Psoas muscle (tissue), 8 donors: ENCODE data around the gene MIPEP. TPM values are rescaled to one million over a fixed set of nuclear protein-coding genes. Genes with fewer than 3 reads are reported as not detected.

Source experiments
- ATAC-seq, 4 donors: fragments of 200-7000 bp; cut with Tn5 transposase; one replicate each; pipeline ENCODE4 v1.9.1; 2020; ENCODE audit warnings: moderate library complexity in 3 of 4, mild to moderate bottlenecking in 2 of 4
- DNase-seq, 2 donors: peaks; one replicate each; pipeline ENCODE4 v3.0.0-alpha.2; 2020
- H3K27ac ChIP-seq: fragments of 200-600 bp; one replicate; pipeline ENCODE4 v1.8.0; 2022
- H3K27me3 ChIP-seq, 3 donors: fragments of 200-600 bp in 1 of 3; one replicate each; pipeline versions ENCODE4 v1.6.1 to v1.8.0; 2013 to 2022; ENCODE audit warnings: low read length in 2 of 3, mild to moderate bottlenecking in 2 of 3, moderate library complexity in 1 of 3; ENCODE audit not compliant: insufficient read depth in 3 of 3
- H3K36me3 ChIP-seq, 2 donors: fragments of 200-600 bp in 1 of 2; one replicate each; pipeline versions ENCODE4 v1.6.1 to v1.8.0; 2013 to 2022; ENCODE audit warnings: low read depth in 1 of 2, mild to moderate bottlenecking in 1 of 2, moderate library complexity in 1 of 2; ENCODE audit not compliant: insufficient read depth in 1 of 2
- H3K4me1 ChIP-seq: fragments of 200-600 bp; one replicate; pipeline ENCODE4 v1.8.0; 2022
- H3K4me3 ChIP-seq: fragments of 200-600 bp; one replicate; pipeline ENCODE4 v1.8.0; 2022; ENCODE audit warnings: mild to moderate bottlenecking
- H3K9me3 ChIP-seq: fragments of 200-600 bp; one replicate; pipeline ENCODE4 v1.8.0; 2022
- CTCF ChIP-seq: fragments of 200-600 bp; IDR thresholded peaks from one replicate; pipeline ENCODE4 v1.8.0; 2022; ENCODE audit warnings: antibody characterized with exemption
- WGBS, 3 donors: extraction: QIAGEN DNeasy Blood & Tissue Kit; methylation state at CpG; one replicate each; pipeline versions ENCODE4 v1.1.6 to v1.1.7; 2013; 5-methylcytosine and 5-hydroxymethylcytosine counted together
- intact Hi-C, 2 donors: fragments of 100-400 bp; cut with DNase I; formaldehyde crosslinking; loops; one replicate each; pipeline versions ENCODE4 v1.11.0 to v1.14.2; 2022
- polyA plus RNA-seq, 3 donors: library from polyadenylated mRNA; stranded (reverse); fragments of 200-250 nt; gene quantifications; one replicate each; pipeline ENCODE4 v1.2.3, GENCODE V29; 2013
- total RNA-seq, 4 donors: library from RNA; stranded (reverse); fragmentation: NEBNext Ultra II Directional in 2 of 4; extraction: Animal tissue kit (Norgen Biotek cat#: 25700) in 2 of 4; gene quantifications; one replicate each; pipeline versions ENCODE4 v1.2.1 to v1.2.4, GENCODE V29; 2021 to 2023
- donor health status: healthy with polysubstance abuse.
- donor health status: DM: no; HTN: no; CAD: no; lungs with moderate emphysema.
- donor health status: Bipolar disorder and iron deficiency.
- donor health status: healthy.
- donor health status: DM: yes; HTN: yes; CAD: no.
- donor health status: DM: no; HTN: no; CAD: no.
- donor health status: DM: no; HTN: no; CAD: no.
- donor health status: DM: yes; HTN: yes; CAD: no.

MIPEP gene
- total and polyA plus RNA-seq, 7 donors, result 13.3 to 28.2 (median 17.0) TPM

DNA sequence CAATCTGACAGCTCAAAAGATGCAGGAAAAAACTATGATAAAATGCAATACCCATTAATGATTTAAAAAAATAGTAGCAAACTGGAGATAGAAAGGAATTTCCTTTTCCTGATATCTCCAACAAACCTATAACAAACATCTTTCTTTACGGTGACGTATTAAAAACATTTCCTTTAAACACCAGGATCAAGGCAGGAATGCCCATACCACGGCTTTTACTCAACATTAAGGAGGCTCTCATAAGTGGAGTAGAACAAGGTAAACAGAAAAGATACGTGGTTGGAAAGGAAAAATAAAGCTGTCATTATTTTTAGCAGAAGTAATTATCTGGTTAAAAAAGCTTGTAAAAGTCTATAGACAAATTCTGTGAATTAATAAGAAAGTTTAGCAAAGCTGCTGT lies 61.1 kb downstream of the MIPEP start:
- Histone ChIP-seq H3K27me3 (no peaks in the 10 kb centered on the region), H3K4me3 (no peak overlapping the region), H3K9me3 (no peaks in the 10 kb centered on the region), H3K27ac (no peak overlapping the region), H3K4me1 (no peaks in the 10 kb centered on the region), H3K36me3 (no peaks in the 10 kb centered on the region)
- no peak for ATAC-seq
- no peak for TF ChIP-seq CTCF
- intact Hi-C loops, result no loop called here
- no peak for DNase-seq
- 94 to 95% (median 95%) methylated on average over 4 of the region's 4 CpGs for WGBS, 3 donors

- no peaks in the 10 kb centered on the region for H3K9me3 ChIP-seq
- H3K27ac ChIP-seq, result no peak overlapping the region
- H3K4me3 ChIP-seq, result no peak overlapping the region
- no peak for TF ChIP-seq CTCF
- ATAC-seq (no peak), DNase-seq (no peak)
- 94 to 99% (median 94%) methylated on average over 2 of the region's 2 CpGs for WGBS, 3 donors
- H3K36me3 ChIP-seq, result peaks cover 0 to 2% of the 10 kb centered on the region in 2 donors
- intact Hi-C loops, result no loop called here
- no peaks in the 10 kb centered on the region for H3K27me3 ChIP-seq
- H3K4me1 ChIP-seq, result no peaks in the 10 kb centered on the region
Measured at GRCh38 chr13:23825179-23825578, 64.0 kb downstream of the MIPEP start.

- ATAC-seq (no peak), DNase-seq (no peak)
- WGBS, 3 donors, result 21 to 62% (median 29%) methylated on average over 3 of the region's 3 CpGs
- Histone ChIP-seq H3K4me1 (no peaks in the 10 kb centered on the region), H3K9me3 (no peaks in the 10 kb centered on the region), H3K27me3 (no peaks in the 10 kb centered on the region), H3K36me3 (peaks cover 0 to 2% of the 10 kb centered on the region in 2 donors), H3K4me3 (no peak overlapping the region), H3K27ac (no peak overlapping the region)
- intact Hi-C loops, result no loop called here
- TF ChIP-seq CTCF, result no peak
Measured at GRCh38 chr13:23824371-23824770, 64.8 kb downstream of the MIPEP start.

- Histone ChIP-seq H3K4me1 (no peaks in the 10 kb centered on the region), H3K4me3 (no peak overlapping the region), H3K9me3 (no peaks in the 10 kb centered on the region), H3K27ac (no peak overlapping the region), H3K27me3 (no peaks in the 10 kb centered on the region), H3K36me3 (peaks cover 0 to 2% of the 10 kb centered on the region in 2 donors)
- no peak for TF ChIP-seq CTCF
- ATAC-seq (no peak), DNase-seq (no peak)
- intact Hi-C loops, result no loop called here
- WGBS, 3 donors, result 76 to 84% (median 82%) methylated on average over 3 of the region's 3 CpGs
Measured at GRCh38 chr13:23822252-23822824, 66.9 kb downstream of the MIPEP start.

DNA sequence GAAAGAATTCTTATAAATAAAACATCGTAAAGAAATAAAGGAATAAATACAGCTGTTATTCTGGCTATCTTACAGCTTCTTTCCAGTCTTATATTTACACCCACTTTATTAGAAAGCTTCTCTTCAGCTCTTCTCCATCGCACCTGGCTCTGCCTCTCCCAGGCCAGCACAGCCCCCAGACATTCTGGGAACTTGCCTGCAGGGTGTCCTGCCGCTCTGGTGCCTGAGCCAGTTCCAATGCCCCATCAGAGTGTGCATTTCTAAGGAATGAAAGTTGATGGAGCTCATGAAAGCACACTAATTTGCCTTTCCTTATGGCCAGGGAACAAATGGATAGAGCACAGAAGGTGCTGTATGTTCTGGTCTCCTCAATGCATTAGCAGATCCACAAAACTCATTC lies 68.7 kb downstream of the MIPEP start:
- WGBS, 3 donors, result 61 to 77% (median 62%) methylated on average over 3 of the region's 3 CpGs

More for the DNA sequence above, 68.7 kb downstream of the MIPEP start:
- H3K27me3 ChIP-seq, result no peaks in the 10 kb centered on the region
- peaks cover 0 to 2% of the 10 kb centered on the region in 2 donors for H3K36me3 ChIP-seq
- H3K4me1 ChIP-seq, result no peaks in the 10 kb centered on the region
- no peaks in the 10 kb centered on the region for H3K9me3 ChIP-seq
- no peak for TF ChIP-seq CTCF
- H3K27ac ChIP-seq, result no peak overlapping the region
- intact Hi-C loops, result no loop called here
- no peak for DNase-seq
- ATAC-seq, result no peak
- H3K4me3 ChIP-seq, result no peak overlapping the region
